ENCODE results near the gene SRMS.
"Not testable (repeated sequence)": the region's sequence is repeated elsewhere in the genome, so short reads cannot be mapped to it uniquely, and the experiment has no call there.

SRMS gene

DNA sequence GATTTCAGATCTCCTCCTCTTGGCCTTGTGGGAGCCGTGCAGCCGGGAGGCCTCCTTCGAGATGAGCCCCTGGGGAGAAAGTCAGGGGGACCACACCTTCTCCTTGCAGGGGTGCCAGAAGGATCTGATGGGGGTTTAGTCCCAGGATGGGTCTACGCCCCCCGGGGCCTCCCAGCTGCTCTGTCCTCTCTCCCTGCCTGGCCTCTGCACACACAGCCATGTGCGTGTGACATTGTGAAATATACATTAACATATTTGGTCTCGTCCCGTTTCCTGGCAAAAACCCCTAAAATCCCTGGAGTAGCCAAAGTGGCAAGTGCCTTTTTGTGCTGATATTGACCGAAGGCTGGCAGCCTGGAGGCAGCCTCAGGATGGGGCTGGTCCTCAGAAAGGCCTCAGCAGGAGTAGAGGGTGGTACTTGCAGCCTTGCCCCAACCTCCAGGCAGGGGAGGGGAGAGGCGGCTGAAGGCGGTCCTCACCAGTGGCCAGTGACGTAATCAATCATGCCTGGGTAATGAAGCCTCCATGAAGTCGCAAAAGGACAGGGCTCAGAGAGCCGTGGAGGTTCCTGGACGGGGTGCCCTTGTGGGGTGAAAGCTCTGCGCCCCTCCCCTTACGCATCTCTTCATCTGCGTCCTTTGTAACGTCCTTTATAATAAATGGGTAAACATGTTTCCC is 31.6 kb upstream of the SRMS start:
- no peak for DNase-seq (ENCODE audit: low read depth)

- DNase-seq (ENCODE audit: low read depth) = no peak
Observed at GRCh38 chr20:63578224-63579016, 30.9 kb upstream of the SRMS start.

- no peak for DNase-seq (ENCODE audit: low read depth)
Observed at GRCh38 chr20:63577317-63577894, 29.9 kb upstream of the SRMS start.

DNA sequence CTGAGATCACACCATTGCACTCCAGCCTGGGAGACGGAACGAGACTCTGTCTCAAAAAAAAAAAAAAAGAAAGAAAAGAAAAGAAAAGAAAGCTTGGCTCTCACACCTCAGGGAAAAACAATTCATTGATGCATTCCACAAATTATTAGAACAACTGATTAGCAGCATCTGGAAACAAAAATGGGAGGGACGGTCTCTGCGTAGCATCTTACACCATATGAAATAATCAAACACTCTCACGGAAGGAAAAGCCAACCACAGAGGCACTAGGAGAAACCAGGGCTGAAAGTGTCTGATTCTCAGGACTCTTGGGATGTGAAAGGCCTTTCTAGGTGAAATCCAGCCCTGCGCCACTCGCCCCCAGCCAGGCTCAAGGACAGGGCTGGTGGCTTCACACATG is 28.8 kb upstream of the SRMS start:
- no peak for DNase-seq (ENCODE audit: low read depth)

DNA sequence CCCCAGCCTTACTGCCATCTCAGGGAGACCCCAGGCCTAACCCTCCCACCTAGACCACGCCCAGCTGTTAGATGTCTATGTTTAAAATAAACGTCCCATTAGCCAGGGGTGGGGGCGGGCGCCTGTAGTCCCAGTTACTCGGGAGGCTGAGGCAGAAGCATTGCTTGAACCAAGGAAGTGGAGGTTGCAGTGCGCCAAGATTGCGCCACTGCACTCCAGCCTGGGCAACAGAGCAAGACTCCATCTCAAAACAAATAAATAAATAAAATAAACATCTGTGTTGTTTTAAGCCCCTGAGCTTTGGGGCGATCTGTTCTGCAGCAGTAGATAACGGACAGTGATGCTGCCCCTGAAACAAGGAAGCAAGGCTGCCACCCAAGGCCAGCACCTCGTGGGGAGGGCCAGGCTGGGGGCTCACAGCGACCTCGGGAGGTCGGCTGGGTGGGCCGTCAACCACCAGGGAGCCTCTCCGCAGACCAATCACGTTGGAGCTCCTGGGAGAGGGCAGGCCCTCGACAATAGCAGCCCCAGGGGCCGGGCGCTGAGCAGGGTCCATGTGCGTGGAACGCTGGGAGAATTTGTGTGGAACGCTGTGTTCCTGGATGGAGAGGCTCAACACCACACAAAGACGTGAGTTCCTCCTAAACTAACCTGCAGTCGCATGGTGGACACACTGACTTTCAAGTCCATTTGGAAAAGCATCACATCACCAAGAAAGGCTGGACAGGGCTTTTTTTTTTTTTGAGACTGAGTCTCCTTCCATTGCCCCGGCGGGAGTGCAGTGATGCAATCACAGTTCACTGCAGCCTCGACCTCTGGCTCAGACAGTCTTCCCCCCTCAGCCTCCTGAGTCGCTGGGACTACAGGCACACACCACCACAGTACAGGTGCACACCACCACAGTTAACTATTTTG is 27.5 kb upstream of the SRMS start:
- DNase-seq (ENCODE audit: low read depth) = no peak

GRCh38 chr20:63574156-63574828 is 26.7 kb upstream of the SRMS start, which contains the start of gene HELZ2:
Gene HELZ2 (minus strand): TSS chr20:63574239. CDS start chr20:63572385, 1,854 bp downstream.
- peak; percentile 59 for DNase-seq (ENCODE audit: low read depth)

- DNase-seq (ENCODE audit: low read depth) = no peak
Observed at GRCh38 chr20:63573647-63574131, 26.1 kb upstream of the SRMS start.

DNA sequence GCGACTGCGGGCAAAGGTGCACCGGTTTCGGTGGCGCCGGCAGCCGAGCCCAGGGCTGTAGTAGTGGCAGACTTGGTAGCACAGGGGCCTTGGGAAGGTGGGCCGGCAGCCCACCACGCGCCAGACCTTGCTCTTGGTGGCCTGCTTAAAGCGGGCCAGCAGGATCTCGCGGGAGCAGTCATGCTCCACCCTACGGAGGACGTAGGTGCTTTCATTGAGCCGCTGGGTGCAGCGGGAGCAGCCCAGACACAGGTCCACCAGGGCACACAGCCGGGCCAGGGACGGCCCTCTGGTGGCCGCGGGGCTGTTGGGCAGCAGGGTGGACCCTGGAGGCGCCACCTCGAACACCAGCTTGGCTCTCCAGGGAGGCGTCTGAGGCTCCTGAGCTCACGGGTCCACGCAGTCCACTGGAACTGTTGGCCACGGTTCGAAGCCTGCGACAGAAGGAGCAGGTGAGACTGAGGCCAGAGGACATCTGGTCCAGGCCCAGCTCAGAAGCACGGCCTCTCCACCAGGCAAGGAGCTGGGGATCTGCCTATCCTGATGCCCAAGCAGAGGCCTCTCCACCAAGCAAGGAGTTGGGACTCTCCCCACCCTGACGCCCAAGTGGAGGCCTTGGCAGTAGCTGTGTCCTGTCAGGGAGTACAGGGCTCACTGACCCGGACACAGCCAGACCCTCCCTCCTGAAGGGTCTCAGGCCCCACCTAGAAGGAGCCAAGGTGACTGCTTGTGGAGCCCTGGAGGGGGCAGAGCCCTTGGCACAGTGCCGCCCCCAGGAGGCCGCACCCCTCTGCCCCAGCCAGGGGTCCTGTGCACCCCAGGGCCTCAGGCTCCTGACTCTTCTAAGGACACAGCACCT is 25.5 kb upstream of the SRMS start:
- DNase-seq (ENCODE audit: low read depth) = no peak

DNA sequence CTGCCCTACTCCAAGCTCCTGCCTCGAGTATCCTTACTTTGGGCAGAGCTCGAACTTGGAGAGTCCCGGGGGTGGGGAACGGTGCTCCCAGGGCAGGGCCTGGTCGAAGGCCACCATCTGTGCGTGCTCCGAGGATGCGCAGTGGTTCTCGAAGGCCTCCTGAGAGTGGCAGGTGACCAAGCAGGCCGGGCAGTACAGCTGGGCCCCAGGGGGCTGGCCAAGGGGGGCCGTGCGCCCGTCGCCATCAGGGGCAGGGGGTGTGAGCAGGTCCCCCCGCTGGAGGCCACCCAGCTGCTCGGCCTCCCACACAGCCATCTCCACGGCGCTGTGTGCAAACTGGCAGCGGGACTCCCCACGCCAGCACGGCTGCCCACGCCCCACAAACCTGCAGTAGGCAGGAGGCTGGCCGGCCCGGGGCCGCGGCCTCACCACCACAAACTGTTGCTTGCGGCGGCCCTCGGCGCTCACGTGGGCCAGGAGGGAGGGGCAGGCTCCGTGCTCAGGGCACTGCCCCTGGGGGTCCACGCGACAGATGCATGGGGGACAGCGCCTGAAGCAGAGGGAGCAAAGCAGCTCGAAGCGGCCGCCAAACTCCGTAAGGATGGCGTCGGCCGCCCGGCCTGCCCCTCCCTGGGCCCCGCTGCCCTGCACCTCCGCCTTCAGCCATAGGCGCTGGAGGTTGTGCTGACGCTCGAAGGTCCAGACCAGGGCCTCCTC is 24.7 kb upstream of the SRMS start:
- no peak for DNase-seq (ENCODE audit: low read depth)

DNA sequence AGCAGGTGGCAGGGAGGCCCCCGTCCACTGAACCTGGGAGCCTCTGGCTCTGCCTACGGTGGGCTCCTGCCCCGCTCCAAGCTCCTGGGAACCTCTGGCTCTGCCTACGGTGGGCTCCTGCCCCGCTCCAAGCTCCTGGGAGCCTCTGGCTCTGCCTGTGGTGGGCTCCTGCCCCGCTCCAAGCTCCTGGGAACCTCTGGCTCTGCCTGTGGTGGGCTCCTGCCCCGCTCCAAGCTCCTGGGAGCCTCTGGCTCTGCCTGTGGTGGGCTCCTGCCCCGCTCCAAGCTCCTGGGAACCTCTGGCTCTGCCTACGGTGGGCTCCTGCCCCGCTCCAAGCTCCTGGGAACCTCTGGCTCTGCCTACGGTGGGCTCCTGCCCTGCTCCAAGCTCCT is 23.5 kb upstream of the SRMS start:
- DNase-seq (ENCODE audit: low read depth) = not testable (repeated sequence)

- DNase-seq (ENCODE audit: low read depth) = no peak
Observed at GRCh38 chr20:63570281-63571086, 22.9 kb upstream of the SRMS start.

DNA sequence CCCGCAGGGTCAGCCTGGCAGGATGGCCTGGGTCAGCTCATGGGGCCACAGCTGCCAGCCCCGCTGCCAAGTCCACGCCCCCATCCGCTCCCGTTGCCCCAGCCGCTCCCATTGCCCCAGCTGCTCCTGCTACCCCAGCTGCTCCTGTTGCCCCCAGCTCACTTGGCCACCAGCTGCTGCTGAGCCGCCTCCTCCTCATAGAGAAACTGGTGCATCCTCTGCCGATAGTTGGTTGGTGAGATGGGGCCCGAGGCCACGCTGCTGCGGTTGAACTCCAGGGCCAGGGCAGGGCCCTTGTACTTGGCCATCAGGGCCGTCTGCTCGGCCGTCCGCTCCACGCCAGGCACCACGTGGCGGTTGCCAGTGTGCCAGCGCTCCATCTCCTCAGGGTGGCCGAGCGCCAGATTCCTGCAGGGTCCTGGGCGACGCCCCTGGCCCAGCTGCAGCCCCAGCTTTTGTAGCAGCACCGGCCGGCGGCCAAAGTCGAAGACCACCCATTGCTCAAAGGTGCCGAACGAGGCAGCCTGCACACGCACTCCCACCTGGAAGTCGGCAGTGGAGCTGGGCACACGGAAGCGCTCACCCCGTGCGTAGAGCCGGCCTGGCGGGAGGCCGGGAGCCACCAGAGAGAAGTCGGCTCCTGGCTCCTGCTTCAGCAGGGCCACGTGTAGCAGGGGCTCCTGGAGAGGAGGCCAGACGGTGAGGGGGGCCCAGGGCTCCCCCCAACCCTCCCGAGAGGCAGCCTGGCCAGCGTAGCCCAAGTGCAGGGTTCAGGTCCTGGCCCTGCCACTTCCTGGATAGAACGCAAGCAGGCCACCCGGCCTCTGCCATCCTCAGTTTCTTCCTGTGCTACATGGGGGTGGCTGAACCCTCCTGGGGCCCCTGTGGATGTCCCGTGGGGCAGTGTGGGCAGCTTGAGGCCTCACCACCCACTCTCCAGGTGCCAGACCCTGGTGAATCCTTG is 21.7 kb upstream of the SRMS start:
- DNase-seq (ENCODE audit: low read depth) = no peak

- no peak for DNase-seq (ENCODE audit: low read depth)
Observed at GRCh38 chr20:63568170-63568981, 20.8 kb upstream of the SRMS start.

- DNase-seq (ENCODE audit: low read depth) = no peak
Observed at GRCh38 chr20:63567386-63568169, 20.0 kb upstream of the SRMS start.

DNA sequence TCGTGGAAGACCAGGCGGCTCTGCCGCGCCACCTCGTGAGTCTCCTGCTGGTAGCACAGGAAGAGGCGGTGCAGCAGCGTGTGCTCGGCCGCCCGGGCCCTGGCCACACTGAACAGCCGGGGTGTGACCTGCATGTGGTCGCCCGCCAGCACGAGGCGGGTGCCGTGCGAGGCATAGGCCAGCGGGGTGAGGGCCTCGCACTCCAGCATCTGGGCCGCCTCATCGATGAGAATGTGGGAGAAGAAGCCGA is 19.5 kb upstream of the SRMS start:
- no peak for DNase-seq (ENCODE audit: low read depth)

- no peak for DNase-seq (ENCODE audit: low read depth)
Observed at GRCh38 chr20:63566395-63567135, 19.0 kb upstream of the SRMS start.
